ENCODE data around the gene RYR2. TPM values are rescaled to one million over a fixed set of nuclear protein-coding genes. Genes with fewer than 3 reads are reported as not detected.

The RYR2 gene
- total RNA-seq, 1 donor from 2014 or later = 0.90 TPM

DNA sequence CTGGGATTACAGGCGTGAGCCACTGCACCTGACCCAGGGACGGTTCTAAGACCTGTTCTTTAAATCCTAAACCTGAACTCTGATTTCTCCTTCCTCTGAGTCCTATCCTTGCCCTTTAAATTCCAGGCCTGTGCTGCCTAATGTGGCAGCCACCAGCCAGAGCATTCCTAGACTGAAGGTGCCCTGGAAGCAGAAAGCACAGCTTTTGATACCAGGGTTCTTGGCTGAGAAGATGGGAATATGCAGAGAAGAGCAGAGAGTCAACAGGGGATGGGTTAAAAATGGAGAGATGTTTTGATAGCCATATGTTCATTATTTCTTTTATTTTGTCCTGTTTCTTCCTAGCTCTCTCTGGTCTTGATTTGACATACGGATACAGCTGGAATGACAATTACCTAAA, 49.7 kb downstream of the RYR2 start:
- Mint-ChIP-seq H3K27ac (no peak overlapping the region), H3K4me3 (no peak overlapping the region), H3K9me3 (no peaks in the 10 kb centered on the region), H3K4me1 (peaks cover 5% of the 10 kb centered on the region), H3K27me3 (ENCODE audit: insufficient read depth, low read depth) (peaks cover 2% of the 10 kb centered on the region), H3K36me3 (no peaks in the 10 kb centered on the region)
- Histone ChIP-seq H3K9ac (no peak overlapping the region), H3K27me3 (no peaks in the 10 kb centered on the region), H3K4me2 (no peak overlapping the region), H3F3A (ENCODE audit: low read depth) (no peaks in the 10 kb centered on the region), H3K4me1 (no peaks in the 10 kb centered on the region), H3K27ac (no peak overlapping the region), H3K79me2 (ENCODE audit: low read depth) (no peaks in the 10 kb centered on the region), H2AFZ (replicated peaks) (no peak overlapping the region), H4K20me1 (ENCODE audit: low read depth) (no peaks in the 10 kb centered on the region), H3K36me3 (no peaks in the 10 kb centered on the region), H3K4me3 (no peak overlapping the region), H3K9me3 (ENCODE audit: low read depth) (no peaks in the 10 kb centered on the region)
- DNase-seq (ENCODE audit: low spot score) = no peak
- no peak for TF ChIP-seq EZH2 (IDR thresholded peaks at IDR 0.05)
- TF ChIP-seq EZH2phosphoT487 (IDR thresholded peaks at IDR 0.05) = no peak
- no peak for TF ChIP-seq CTCF (IDR thresholded peaks at IDR 0.05)

DNA sequence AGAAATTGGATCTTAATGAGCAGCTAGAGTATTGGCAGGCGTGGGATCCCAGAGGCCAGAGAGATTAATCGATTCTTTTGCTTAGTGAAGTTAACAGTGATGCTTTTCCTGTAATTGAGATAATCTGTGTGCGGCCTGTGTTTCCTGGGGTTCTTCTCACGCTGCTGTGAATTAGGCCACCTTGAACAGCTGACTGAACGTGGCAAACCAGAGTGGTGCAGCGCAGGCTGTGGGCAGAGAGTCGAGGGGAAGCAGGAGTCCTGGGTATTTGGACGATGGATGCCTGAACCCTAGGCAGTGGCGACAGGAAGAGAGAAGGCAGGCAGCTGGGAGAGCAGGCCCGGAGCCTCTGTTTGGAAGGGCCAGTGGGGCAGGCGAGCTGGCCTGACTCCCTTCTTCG, 51.7 kb downstream of the RYR2 start:
- no peak overlapping the region for H2AFZ ChIP-seq (replicated peaks)
- no peaks in the 10 kb centered on the region for H3K36me3 Mint-ChIP-seq
- H3K9me3 ChIP-seq (ENCODE audit: low read depth) = no peaks in the 10 kb centered on the region
- H3K4me1 Mint-ChIP-seq = peaks cover 5% of the 10 kb centered on the region
- H3K4me3 Mint-ChIP-seq = no peak overlapping the region
- no peaks in the 10 kb centered on the region for H3K4me1 ChIP-seq
- no peak overlapping the region for H3K27ac Mint-ChIP-seq
- H3K9me3 Mint-ChIP-seq = no peaks in the 10 kb centered on the region
- H3F3A ChIP-seq (ENCODE audit: low read depth) = no peaks in the 10 kb centered on the region
- H3K9ac ChIP-seq = no peak overlapping the region
- TF ChIP-seq EZH2phosphoT487 (IDR thresholded peaks at IDR 0.05) = no peak
- no peak for TF ChIP-seq EZH2 (IDR thresholded peaks at IDR 0.05)
- no peak for TF ChIP-seq CTCF (IDR thresholded peaks at IDR 0.05)
- DNase-seq (ENCODE audit: low spot score) = no peak
- no peak overlapping the region for H3K27ac ChIP-seq
- no peaks in the 10 kb centered on the region for H3K27me3 Mint-ChIP-seq (ENCODE audit: insufficient read depth, low read depth)
- no peaks in the 10 kb centered on the region for H4K20me1 ChIP-seq (ENCODE audit: low read depth)
- H3K36me3 ChIP-seq = no peaks in the 10 kb centered on the region
- no peak overlapping the region for H3K4me2 ChIP-seq
- no peaks in the 10 kb centered on the region for H3K27me3 ChIP-seq
- H3K79me2 ChIP-seq (ENCODE audit: low read depth) = no peaks in the 10 kb centered on the region
- H3K4me3 ChIP-seq = no peak overlapping the region

DNA sequence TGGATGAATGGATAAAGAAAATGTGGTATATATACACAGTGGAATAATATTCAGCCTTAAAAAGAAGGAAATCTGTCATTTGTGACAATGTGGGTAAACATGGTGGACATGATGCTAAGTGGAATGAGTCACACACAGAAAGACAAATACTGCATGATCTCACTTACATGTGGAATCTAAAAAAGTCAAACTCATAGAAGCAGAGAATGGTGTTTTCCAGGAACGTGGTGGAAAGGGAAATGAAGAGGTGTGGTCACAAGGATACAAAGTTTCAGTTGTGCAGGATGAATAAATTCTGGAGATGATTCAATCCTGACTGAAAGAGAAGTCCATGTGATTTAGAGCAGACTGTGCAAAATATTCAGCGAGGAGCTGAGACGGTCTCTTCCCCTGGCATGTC, 56.6 kb downstream of the RYR2 start:
- Mint-ChIP-seq H3K4me1 (no peaks in the 10 kb centered on the region), H3K27me3 (ENCODE audit: insufficient read depth, low read depth) (no peaks in the 10 kb centered on the region), H3K4me3 (no peak overlapping the region), H3K9me3 (no peaks in the 10 kb centered on the region), H3K27ac (no peak overlapping the region), H3K36me3 (no peaks in the 10 kb centered on the region)
- Histone ChIP-seq H4K20me1 (ENCODE audit: low read depth) (no peaks in the 10 kb centered on the region), H3K79me2 (ENCODE audit: low read depth) (no peaks in the 10 kb centered on the region), H3K9ac (no peak overlapping the region), H3K4me2 (no peak overlapping the region), H3K27ac (no peak overlapping the region), H3K27me3 (no peaks in the 10 kb centered on the region), H3F3A (ENCODE audit: low read depth) (no peaks in the 10 kb centered on the region), H3K36me3 (no peaks in the 10 kb centered on the region), H3K4me1 (no peaks in the 10 kb centered on the region), H3K4me3 (no peak overlapping the region), H3K9me3 (ENCODE audit: low read depth) (no peaks in the 10 kb centered on the region), H2AFZ (replicated peaks) (no peak overlapping the region)
- no peak for DNase-seq (ENCODE audit: low spot score)
- TF ChIP-seq EZH2 (IDR thresholded peaks at IDR 0.05) = no peak
- TF ChIP-seq CTCF (IDR thresholded peaks at IDR 0.05) = no peak
- no peak for TF ChIP-seq EZH2phosphoT487 (IDR thresholded peaks at IDR 0.05)
